ENCODE measurements around the gene CIDEB. TPM values are rescaled to one million over a fixed set of nuclear protein-coding genes. Genes with fewer than 3 reads are reported as not detected.

Gene CIDEB
- total and polyA plus RNA-seq, 2 of the 13 experiments (the other 11 are each of a cell fraction or from before 2014, with no cell fraction given), result 35.8 to 110 TPM

DNA sequence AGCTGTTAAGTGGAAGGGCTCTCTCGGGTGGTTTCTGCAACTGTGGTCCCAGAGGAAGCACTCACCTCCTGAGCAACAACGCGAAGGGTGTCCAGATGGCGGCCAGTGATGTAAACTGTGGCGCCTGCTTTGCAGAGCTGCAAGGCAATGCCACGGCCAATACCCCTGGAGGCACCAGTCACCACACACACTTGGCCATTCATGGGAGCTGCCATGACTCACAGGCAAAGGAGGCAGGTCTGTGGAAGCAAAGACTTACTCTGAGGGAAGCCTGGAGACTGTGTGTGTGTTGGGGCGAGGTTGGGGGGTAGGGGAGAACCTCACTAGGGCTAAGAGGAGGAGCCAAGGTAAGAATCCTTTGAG, 8.9 kb downstream of the CIDEB start (continued):
- 0 out of 2 replicates have a peak, but pooled peaks have one; percentile 5 for TF ChIP-seq ZNF709 (CRISPR knock-in tag; IDR thresholded peaks at IDR 0.05)
- peak; percentile 27; the same call in 1 of the 2 replicates for TF ChIP-seq POLR2AphosphoS5 (IDR thresholded peaks at IDR 0.05; ENCODE audit: low read depth, low read length)
- no peak for TF ChIP-seq RFXAP (CRISPR knock-in tag; IDR thresholded peaks at IDR 0.05; ENCODE audit: borderline replicate concordance)
- peak; percentile 38 for TF ChIP-seq XRCC5 (optimal IDR thresholded peaks at IDR 0.05; ENCODE audit: low read length)
- no peak for TF ChIP-seq TBL1XR1 (IDR thresholded peaks at IDR 0.05; ENCODE audit: borderline replicate concordance, low read length, partially characterized antibody)
- no peak for TF ChIP-seq FOXJ3 (CRISPR knock-in tag; IDR thresholded peaks at IDR 0.05; ENCODE audit: borderline replicate concordance)
- TF ChIP-seq, protein P1, sequence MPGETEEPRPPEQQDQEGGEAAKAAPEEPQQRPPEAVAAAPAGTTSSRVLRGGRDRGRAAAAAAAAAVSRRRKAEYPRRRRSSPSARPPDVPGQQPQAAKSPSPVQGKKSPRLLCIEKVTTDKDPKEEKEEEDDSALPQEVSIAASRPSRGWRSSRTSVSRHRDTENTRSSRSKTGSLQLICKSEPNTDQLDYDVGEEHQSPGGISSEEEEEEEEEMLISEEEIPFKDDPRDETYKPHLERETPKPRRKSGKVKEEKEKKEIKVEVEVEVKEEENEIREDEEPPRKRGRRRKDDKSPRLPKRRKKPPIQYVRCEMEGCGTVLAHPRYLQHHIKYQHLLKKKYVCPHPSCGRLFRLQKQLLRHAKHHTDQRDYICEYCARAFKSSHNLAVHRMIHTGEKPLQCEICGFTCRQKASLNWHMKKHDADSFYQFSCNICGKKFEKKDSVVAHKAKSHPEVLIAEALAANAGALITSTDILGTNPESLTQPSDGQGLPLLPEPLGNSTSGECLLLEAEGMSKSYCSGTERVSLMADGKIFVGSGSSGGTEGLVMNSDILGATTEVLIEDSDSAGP (CRISPR knock-in tag; IDR thresholded peaks at IDR 0.05; ENCODE audit: borderline replicate concordance), result no peak
- TF ChIP-seq ZNF354B (CRISPR knock-in tag; IDR thresholded peaks at IDR 0.05), result 0 out of 2 replicates have a peak, but pooled peaks have one; percentile 72
- TF ChIP-seq, protein P2, sequence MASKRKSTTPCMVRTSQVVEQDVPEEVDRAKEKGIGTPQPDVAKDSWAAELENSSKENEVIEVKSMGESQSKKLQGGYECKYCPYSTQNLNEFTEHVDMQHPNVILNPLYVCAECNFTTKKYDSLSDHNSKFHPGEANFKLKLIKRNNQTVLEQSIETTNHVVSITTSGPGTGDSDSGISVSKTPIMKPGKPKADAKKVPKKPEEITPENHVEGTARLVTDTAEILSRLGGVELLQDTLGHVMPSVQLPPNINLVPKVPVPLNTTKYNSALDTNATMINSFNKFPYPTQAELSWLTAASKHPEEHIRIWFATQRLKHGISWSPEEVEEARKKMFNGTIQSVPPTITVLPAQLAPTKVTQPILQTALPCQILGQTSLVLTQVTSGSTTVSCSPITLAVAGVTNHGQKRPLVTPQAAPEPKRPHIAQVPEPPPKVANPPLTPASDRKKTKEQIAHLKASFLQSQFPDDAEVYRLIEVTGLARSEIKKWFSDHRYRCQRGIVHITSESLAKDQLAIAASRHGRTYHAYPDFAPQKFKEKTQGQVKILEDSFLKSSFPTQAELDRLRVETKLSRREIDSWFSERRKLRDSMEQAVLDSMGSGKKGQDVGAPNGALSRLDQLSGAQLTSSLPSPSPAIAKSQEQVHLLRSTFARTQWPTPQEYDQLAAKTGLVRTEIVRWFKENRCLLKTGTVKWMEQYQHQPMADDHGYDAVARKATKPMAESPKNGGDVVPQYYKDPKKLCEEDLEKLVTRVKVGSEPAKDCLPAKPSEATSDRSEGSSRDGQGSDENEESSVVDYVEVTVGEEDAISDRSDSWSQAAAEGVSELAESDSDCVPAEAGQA (IDR thresholded peaks at IDR 0.05; ENCODE audit: low read depth), result 0 out of 2 replicates have a peak, but pooled peaks have one; percentile 51
- TF ChIP-seq, protein P2 (CRISPR knock-in tag; IDR thresholded peaks at IDR 0.05; ENCODE audit: borderline replicate concordance), result no peak

All from HepG2 (cell line).